Omental fat pad (tissue), 4 donors: ENCODE data around the gene SHC3. TPM values are rescaled to one million over a fixed set of nuclear protein-coding genes. Genes with fewer than 3 reads are reported as not detected.
A peak's percentile ranks its signal among the peaks of the same experiment; 100 is the strongest.

Source experiments
- ATAC-seq: fragments of 150-250 bp; one replicate; pipeline ENCODE4 v1.9.1; 2016; ENCODE audit warnings: mild to moderate bottlenecking, moderate library complexity; ENCODE audit not compliant: low FRiP score
- DNase-seq: peaks from one replicate; pipeline ENCODE4 v3.0.0-alpha.2; 2019; ENCODE audit warnings: low spot score
- total RNA-seq, 4 donors: library from RNA; depleted of rRNA; stranded (reverse); fragments of >200 nt; gene quantifications; one replicate each; pipeline ENCODE4 v1.1.0, GENCODE V29; 2016
- TF ChIP-seq, protein P1 (sequence below), 3 donors: fragments of 450-650 bp; IDR thresholded peaks; one replicate each; pipeline ENCODE4 v1.5.1; 2016 to 2017; ENCODE audit warnings: antibody characterized with exemption in 3 of 3, mild to moderate bottlenecking in 3 of 3, moderate library complexity in 2 of 3

Gene SHC3
- total RNA-seq, 4 donors from 2014 or later: 1.1 to 7.4 (median 3.1) TPM

DNA sequence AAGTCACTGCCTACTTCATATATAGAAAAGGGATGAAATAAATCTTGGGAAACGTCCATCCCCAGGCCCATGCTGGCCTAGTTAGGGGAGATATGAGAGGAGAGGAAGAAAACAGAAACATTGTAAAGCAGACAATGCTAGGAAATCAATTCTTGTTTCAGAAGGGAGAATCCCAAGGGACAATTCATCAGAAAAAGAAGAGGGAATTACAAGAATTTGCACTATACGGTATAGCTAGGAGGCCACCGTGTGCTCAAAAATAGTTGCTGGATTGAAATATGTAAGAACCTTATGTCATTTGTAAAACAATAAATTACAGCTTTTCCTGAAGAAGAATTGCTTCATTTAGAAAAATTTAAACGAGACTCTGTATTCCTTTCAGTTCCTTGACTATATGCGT, 8.3 kb upstream of the SHC3 start:
- no peak for DNase-seq
- no peak for ATAC-seq
- TF ChIP-seq, protein P1, sequence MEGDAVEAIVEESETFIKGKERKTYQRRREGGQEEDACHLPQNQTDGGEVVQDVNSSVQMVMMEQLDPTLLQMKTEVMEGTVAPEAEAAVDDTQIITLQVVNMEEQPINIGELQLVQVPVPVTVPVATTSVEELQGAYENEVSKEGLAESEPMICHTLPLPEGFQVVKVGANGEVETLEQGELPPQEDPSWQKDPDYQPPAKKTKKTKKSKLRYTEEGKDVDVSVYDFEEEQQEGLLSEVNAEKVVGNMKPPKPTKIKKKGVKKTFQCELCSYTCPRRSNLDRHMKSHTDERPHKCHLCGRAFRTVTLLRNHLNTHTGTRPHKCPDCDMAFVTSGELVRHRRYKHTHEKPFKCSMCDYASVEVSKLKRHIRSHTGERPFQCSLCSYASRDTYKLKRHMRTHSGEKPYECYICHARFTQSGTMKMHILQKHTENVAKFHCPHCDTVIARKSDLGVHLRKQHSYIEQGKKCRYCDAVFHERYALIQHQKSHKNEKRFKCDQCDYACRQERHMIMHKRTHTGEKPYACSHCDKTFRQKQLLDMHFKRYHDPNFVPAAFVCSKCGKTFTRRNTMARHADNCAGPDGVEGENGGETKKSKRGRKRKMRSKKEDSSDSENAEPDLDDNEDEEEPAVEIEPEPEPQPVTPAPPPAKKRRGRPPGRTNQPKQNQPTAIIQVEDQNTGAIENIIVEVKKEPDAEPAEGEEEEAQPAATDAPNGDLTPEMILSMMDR (IDR thresholded peaks at IDR 0.05): no peak

DNA sequence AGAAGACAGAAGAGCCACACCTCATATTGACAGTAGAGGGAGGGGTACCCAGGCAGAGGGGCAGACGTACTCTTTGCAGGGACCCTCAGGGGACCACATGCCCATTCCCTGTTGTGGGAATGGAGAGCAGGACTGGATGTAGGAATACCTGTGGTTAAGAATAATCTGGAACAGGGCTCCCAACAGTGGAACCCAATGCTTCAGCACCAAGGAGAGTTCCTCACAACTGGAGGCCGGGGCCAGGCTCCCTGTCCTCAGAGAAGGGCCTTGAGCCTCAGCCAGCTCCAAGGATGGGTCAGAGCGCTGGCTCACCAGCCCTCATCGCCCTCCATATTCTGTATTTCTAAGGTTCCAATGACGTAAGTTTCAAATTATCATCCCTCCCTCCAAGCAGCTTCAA, 7.4 kb upstream of the SHC3 start:
- no peak for ATAC-seq
- TF ChIP-seq, protein P1 (IDR thresholded peaks at IDR 0.05): no peak
- DNase-seq: no peak

DNA sequence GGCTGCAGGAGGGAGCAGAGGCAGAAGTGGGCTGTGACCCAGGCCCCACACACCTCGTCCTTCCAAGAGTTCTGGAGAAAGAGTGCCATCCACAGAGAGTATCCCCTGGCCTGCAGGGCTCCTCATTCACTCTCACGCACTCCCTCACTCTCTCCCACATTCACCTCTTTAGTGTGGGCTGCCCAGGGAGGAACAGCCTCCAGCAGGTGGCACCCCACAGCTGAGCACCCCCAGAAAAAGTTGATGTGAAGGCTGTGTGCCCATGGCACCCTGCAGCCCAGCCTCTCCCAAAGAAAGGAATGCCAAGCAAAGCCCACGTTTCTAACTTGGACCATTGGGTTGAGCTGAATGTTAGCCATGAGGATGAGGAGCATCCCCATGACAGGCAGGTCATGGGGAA, 4.5 kb upstream of the SHC3 start:
- ATAC-seq: no peak
- TF ChIP-seq, protein P1 (IDR thresholded peaks at IDR 0.05): no peak
- DNase-seq: no peak

DNA sequence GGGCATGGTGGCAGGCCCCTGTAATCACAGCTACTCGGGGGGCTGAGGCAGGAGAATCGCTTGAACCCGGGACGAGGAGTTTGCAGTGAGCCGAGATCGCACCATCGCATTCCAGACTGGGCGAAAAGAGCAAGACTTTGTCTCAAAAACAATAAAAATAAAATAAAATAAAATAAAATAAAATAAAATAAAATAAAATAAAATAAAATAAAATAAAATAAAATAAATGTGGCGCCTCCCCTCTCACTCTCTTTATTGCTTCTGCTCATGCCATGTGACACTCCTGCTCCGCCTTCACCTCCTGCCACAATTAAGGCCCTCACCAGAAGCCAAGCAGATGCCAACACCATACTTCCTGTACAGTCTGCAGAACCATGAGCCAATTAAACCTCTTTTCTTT, 3.8 kb upstream of the SHC3 start:
- TF ChIP-seq, protein P1 (IDR thresholded peaks at IDR 0.05): no peak
- no peak for ATAC-seq
- no peak for DNase-seq

DNA sequence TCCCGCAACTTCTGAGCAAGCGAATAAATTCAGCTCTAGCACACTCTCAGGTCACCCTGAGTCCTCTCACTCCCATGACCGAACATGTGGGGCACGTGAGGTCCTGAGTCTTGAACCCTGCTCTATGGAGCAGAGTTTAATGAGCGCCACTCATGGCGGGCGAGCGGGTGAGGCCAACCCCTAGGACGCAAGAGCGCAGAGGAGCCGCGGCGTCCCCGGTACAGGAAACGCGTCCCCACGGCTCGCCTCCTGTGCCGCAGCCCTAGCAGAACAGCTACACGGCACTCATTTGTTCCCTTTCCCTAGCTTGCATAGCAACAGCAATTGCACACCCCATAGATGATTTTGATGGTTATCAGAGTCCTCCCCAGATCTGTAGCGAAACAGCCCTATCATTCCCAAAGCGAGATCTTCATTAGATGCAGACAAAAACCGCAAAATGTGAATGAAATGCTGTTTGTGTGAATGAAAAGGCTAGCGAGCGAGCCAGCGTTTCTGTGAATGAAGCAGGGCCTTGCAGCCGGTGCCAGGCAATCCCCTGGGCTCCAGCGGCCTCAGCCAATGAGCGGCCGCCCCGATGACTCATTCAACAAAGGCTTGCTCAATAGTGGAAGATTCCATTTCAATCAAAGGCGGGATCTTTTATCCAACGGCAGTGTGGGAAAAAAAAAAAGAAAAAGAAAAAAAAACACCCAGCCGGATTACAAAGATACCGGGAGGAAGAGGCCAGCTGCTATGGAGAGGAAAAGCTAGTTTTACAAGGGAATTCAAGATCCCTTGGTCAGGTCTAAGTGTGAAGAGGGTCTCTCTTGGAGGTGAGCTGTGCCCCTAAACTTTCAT, 1.5 kb upstream of the SHC3 start:
- TF ChIP-seq, protein P1 (IDR thresholded peaks at IDR 0.05): no peak

DNA sequence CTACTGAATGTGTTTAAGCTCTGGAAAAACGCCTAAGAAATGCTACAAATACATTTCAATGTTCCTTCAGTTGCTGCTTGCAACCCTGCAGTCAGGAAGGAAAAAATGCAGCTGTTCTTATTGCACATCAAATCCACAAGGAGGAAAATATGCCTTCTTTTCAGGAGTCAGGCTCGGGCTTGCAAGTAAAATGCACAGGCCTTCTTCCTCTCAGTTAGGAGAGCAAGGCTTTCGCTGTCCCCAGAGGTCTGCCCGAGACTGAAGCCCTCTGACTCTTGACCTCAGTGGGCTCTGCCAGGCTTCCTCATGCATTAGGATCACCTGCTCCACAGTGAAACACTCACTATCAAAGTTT, 899 bp upstream of the SHC3 start:
- DNase-seq (no peak), ATAC-seq (no peak)
- TF ChIP-seq, protein P1 (IDR thresholded peaks at IDR 0.05): no peak

More for the DNA sequence above, 1.5 kb upstream of the SHC3 start:
- ATAC-seq: peak; percentile 90
- peak; percentile 63 for DNase-seq
